Activated CD4-positive, alpha-beta T cell treated with anti-CD3 and anti-CD28 coated beads, Interleukin-2, amount 10 ng/mL, durations not matched to agents 24 days and 14 days (primary cell): ENCODE results near the gene TNFAIP2. TPM values are rescaled to one million over a fixed set of nuclear protein-coding genes. Genes with fewer than 3 reads are reported as not detected.
A peak's percentile ranks its signal among the peaks of the same experiment; 100 is the strongest.

ENCODE experiments used
- DNase-seq: peaks from one replicate; pipeline ENCODE4 v3.0.0; 2022
- H3K27ac Mint-ChIP-seq: one replicate; pipeline ENCODE4 v1.8.0; 2022; ENCODE audit warnings: mild to moderate bottlenecking, mixed read lengths
- H3K27me3 Mint-ChIP-seq: one replicate; pipeline ENCODE4 v1.8.0; 2022; ENCODE audit warnings: mixed read lengths
- H3K36me3 Mint-ChIP-seq: one replicate; pipeline ENCODE4 v1.8.0; 2022; ENCODE audit warnings: low read depth, mild to moderate bottlenecking, mixed read lengths
- H3K4me1 Mint-ChIP-seq: one replicate; pipeline ENCODE4 v1.8.0; 2021; ENCODE audit warnings: mixed read lengths
- H3K4me3 Mint-ChIP-seq: one replicate; pipeline ENCODE4 v1.8.0; 2022; ENCODE audit warnings: mild to moderate bottlenecking, moderate library complexity, mixed read lengths
- H3K9me3 Mint-ChIP-seq: one replicate; pipeline ENCODE4 v1.8.0; 2021; ENCODE audit warnings: mixed read lengths
- intact Hi-C: fragments of 100-400 bp; cut with micrococcal nuclease; formaldehyde crosslinking; loops from one replicate; pipeline ENCODE4 v1.15.1; 2023
- total RNA-seq: library from RNA; stranded (reverse); gene quantifications from 2 replicates; pipeline ENCODE4 v1.2.3, GENCODE V29; 2022

The TNFAIP2 gene
- total RNA-seq, 1 donor from 2014 or later = 0.37 TPM

DNA sequence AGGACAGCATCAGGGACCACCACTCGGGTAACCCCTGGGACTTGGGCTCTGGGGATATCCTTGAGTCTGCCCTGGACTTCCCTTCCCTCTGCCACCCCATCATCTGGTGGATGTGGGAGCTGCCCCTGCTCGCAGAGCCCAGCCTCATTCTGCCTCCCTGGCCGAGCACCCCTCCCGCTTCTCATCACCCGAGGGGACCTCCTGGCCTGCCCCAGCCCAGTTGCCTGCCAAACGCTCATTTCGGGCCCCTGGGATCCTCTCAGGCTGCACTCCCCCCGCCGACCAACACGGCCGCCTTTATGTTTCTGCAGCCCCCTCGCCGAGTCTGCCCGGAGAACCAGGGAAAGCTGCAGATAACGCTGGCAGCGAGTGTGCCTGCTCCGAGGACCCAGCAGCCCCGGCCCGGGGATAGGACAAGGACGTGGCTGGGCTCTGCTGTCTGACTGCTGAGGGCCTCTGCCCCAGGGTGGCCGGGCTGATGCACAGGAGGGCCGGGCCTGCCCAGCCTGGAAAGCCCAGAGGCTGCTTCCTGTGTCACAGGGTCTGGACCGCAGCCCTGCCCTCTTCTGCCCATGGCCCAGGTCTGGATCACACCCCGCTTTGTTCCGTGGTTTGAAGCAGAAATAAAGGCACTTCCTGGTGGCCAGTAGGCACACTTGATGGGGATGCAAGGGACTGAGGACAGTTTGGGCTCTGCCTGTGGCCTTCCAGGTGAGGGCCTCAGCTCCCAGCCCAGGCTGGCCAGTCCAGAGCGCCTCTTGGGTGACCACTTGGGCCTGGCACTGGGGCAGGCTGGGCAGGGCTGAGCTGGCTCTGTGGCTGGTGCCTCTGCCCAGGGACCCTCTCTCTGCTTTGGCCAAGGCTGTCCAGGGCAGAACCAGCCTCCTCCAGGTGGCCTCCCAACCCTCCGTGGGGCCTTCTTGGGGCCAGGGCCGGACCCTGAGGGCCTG is 33.6 kb upstream of the TNFAIP2 start:
- H3K9me3 Mint-ChIP-seq = no peaks in the 10 kb centered on the region
- intact Hi-C loops = loop anchor here (2.0 kb wide), 1 partner anchor 15 kb away; no protein-coding TSS in a partner anchor
- H3K36me3 Mint-ChIP-seq = no peaks in the 10 kb centered on the region
- peaks cover 3% of the 10 kb centered on the region for H3K4me1 Mint-ChIP-seq
- H3K4me3 Mint-ChIP-seq = no peak overlapping the region
- H3K27me3 Mint-ChIP-seq = peaks cover 6% of the 10 kb centered on the region
- no peak for DNase-seq
- H3K27ac Mint-ChIP-seq = no peak overlapping the region

DNA sequence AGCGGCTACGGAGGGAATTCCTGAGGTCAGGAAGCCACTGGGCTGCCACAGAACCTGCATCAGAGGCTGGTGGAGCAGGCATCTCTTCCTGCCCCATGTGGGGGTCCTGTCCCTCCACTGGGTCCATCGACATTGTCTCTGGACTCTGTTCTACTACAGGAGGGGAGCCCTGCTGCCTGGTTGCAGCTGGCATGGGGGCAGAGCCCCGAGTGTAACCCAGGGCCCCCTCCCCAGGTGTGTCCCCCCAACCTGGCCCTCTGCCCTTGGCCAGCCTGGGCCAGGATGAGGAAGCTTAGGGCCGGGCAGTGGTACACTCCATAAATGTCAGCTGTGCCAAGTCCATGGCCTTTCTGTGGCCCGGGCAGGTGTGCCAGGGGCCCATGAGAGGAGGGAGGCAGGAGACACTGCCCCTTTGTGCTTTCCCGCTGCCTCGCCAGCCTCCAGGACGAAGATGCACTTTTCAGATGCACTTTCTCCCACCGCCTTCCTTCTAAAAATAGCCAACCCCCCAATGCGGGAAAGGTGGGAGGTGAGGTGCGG is 32.7 kb upstream of the TNFAIP2 start:
- peaks cover 3% of the 10 kb centered on the region for H3K27me3 Mint-ChIP-seq
- H3K36me3 Mint-ChIP-seq = no peaks in the 10 kb centered on the region
- no peak overlapping the region for H3K27ac Mint-ChIP-seq
- peak overlapping the region; percentile 59 for H3K4me3 Mint-ChIP-seq
- peaks cover 3% of the 10 kb centered on the region for H3K4me1 Mint-ChIP-seq
- H3K9me3 Mint-ChIP-seq = no peaks in the 10 kb centered on the region
- intact Hi-C loops = loop anchor here (1.0 to 2.0 kb wide), 2 partner anchors 12 to 16 kb away; no protein-coding TSS in a partner anchor
- DNase-seq = no peak

DNA sequence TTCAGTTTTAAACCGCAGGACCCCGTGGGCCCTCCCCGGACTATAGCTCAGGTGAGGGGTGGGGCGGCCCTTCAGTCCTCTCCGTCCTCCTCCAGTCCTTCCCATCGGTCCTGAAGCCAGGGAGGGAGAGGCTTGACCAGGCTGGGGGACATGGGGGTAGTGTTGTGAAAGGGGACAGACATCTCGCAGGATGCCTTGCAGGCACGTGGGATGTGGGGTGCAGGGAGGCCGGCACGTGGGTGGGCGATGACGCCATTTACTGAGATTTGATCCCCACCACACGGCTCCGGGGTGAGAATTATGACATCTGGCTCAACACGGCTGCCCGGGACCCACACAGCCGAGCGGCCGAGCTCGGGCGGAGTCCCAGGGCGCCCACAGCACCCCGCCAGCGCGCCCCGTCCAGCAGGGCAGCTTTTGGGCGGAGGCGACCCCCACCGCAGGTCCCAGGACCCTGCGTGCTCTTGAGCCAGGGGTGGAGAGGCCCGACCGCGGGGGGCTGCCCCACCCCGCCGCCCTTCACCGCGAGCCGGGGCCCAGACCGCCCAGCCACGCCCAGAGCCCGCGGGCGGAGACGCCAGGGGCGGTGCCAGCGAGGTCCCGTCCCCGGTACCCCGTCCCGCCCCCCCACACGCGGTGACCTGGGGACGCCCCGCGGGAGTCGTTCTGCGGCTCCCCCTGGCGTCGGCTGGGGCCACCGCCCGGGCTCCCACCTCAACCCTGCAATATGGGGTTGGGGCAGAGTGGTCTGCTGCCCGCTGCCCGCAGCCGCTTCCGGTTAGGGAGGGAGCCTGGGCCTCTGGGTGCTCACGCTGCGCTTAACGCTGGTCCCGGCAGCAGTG is 32.0 kb upstream of the TNFAIP2 start:
- H3K27me3 Mint-ChIP-seq = peaks cover 3% of the 10 kb centered on the region
- intact Hi-C loops = loop anchor here (1.0 to 2.0 kb wide), 2 partner anchors 13 to 16 kb away; no protein-coding TSS in a partner anchor
- H3K9me3 Mint-ChIP-seq = no peaks in the 10 kb centered on the region
- peak overlapping the region; percentile 59 for H3K4me3 Mint-ChIP-seq
- peak; percentile 91 for DNase-seq
- no peak overlapping the region for H3K27ac Mint-ChIP-seq
- H3K4me1 Mint-ChIP-seq = peaks cover 3% of the 10 kb centered on the region
- H3K36me3 Mint-ChIP-seq = no peaks in the 10 kb centered on the region

DNA sequence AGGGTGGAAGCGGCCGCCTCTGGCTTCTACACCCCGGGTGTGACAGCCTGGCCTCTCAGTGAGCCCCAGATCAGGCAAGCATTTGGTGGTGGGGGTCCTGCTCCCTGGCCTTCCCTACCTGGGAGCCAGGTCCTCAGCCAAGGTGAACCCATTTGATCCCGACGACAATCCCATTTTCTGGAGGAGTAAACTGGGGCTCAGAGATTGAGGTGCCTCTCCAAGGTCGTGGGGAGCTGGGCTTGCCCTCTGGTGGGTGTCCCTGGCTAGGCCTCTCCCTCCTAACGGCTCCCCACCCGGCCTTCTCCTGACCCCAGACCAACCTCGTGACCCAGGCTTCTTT is 31.4 kb upstream of the TNFAIP2 start:
- H3K4me1 Mint-ChIP-seq = peaks cover 3% of the 10 kb centered on the region
- intact Hi-C loops = loop anchor here (1.0 to 2.0 kb wide), 2 partner anchors 14 to 17 kb away; no protein-coding TSS in a partner anchor
- peak overlapping the region; percentile 44 for H3K4me3 Mint-ChIP-seq
- DNase-seq = no peak
- H3K9me3 Mint-ChIP-seq = no peaks in the 10 kb centered on the region
- no peak overlapping the region for H3K27ac Mint-ChIP-seq
- peaks cover 3% of the 10 kb centered on the region for H3K27me3 Mint-ChIP-seq
- H3K36me3 Mint-ChIP-seq = no peaks in the 10 kb centered on the region

DNA sequence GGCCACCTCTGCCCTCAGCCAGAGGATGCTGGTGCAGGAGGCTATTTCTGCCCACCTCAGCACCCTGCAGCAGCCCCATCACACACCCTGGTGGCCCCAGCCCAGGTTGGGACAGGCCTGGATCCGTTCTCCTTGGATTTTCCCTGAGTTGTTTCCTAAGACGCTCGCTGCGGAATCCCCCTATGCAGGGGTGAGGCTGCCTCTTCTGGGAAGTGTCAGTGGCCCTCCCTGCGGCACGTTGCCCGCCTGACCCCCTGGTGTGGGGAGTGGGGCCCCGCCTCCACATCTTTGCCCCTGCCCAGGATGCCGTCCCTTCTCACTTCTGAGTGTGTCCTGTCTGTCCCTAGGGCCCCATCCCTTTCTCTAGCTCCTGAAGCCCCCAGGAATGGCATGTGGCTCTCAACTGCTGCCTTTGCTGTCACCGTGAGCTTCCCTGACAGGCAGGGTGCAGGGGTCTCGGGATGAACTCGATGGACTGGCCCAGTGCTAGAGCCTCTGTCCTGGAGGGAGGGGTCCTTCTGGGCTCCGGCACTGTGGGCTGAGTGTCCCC is 29.3 kb upstream of the TNFAIP2 start:
- Mint-ChIP-seq H3K4me3 (no peak overlapping the region), H3K27ac (no peak overlapping the region), H3K4me1 (peaks cover 3% of the 10 kb centered on the region), H3K36me3 (no peaks in the 10 kb centered on the region), H3K9me3 (no peaks in the 10 kb centered on the region), H3K27me3 (peaks cover 3% of the 10 kb centered on the region)
- intact Hi-C loops = no loop called here
- DNase-seq = no peak

DNA sequence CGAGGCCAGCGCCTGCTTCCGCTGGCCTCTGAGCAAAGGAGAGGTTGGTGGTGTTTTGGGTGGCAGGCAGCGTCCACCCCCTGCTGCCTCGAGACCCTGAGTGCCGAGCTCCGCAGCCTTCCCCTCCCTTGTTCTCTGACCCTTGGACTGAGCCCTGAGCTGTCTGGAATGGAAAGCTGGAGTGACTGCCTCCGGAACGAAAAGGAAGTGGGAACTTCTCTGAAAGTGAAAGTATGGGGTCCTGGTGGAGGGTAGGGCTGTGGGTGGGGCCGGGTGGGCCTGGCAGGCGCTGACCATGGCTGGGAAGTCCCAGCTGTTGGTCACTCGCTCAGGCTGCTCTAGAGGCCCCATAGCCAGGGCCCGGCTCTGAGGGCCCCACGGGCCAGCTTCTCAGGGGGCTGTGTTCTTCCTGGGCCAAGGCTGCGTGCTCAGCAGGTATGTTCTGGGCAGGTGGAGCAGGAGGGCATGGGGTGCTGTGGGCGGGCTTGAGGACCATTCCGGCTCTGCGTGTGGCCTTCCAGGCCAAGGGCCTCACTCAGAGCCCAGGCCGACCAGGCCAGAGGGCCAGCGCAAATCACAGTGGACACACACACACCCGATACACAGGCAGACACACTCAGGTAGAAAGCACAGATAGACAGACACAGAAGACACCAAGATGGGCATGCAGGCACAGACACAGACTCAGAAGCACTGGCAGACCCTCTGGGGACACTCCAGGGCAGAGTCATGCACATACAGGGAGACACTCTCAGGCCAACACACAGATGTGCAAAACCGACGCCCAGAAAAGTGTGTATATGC is 28.7 kb upstream of the TNFAIP2 start, which contains the start of gene EXOC3L4:
TSS of gene EXOC3L4 (plus strand) at position 320 of the 804 bp plus-strand sequence. CDS start 5,495 bp downstream, outside the sequence.
- H3K27ac Mint-ChIP-seq = no peak within 1 kb of the TSS
- intact Hi-C loops = no loop called here
- no peak for DNase-seq
- H3K9me3 Mint-ChIP-seq = no peaks in the 10 kb centered on the region
- peaks cover 3% of the 10 kb centered on the region for H3K4me1 Mint-ChIP-seq
- no peaks in the 10 kb centered on the region for H3K36me3 Mint-ChIP-seq
- no peak within 1 kb of the TSS for H3K4me3 Mint-ChIP-seq
- H3K27me3 Mint-ChIP-seq = peaks cover 3% of the 10 kb centered on the region

DNA sequence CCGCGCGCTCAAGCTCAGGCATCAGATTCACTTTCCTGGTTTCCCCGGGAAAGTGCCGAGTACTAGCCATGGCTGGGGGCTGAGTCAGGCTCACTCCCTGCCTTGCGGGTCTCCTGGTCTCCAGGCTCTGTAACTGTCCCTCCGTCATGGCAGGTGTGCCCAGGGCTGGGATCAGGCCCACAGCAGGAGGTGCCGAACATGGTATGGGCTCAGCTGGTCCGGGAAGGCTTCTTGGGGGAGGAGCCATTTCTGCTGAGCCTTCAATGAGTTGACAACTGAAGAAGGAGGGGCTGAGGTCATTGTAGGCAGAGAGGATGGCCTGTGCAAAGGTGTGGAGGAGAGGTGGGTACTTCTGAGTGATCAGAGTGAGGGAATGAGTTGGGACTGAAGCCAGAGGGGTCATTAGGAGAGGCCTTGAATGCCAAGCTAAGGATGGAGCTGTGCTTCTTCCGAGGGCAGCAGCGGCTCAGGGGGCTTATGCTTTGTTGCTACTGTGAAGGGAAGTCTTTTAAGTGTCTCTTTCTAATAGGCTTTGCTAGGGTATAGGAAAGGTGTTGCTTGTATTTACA is 28.0 kb upstream of the TNFAIP2 start:
- Mint-ChIP-seq H3K4me3 (no peak overlapping the region), H3K27ac (no peak overlapping the region), H3K4me1 (peaks cover 3% of the 10 kb centered on the region), H3K27me3 (peaks cover 3% of the 10 kb centered on the region), H3K36me3 (no peaks in the 10 kb centered on the region), H3K9me3 (no peaks in the 10 kb centered on the region)
- intact Hi-C loops = no loop called here
- DNase-seq = no peak

DNA sequence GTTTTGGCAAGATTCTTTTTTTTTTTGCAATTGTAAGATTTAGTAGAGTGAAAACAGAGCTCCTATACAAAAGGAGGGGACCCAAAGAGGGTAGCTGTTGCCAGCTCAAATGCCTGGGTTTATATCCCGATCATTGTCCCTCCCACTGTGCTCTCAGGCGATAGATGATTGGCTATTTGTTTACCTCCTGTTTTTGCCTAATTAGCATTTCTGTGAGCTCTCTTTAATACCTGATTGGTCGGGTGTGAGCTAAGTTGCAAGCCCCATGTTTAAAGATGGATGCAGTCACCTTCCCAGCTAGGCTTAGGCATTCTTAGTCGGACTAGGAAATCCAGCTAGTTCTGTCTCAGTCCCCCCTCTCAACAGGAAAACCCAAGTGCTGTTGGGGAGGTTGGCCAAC is 26.9 kb upstream of the TNFAIP2 start:
- no peak overlapping the region for H3K27ac Mint-ChIP-seq
- H3K27me3 Mint-ChIP-seq = peaks cover 4% of the 10 kb centered on the region
- H3K4me1 Mint-ChIP-seq = no peaks in the 10 kb centered on the region
- no peaks in the 10 kb centered on the region for H3K36me3 Mint-ChIP-seq
- H3K9me3 Mint-ChIP-seq = no peaks in the 10 kb centered on the region
- intact Hi-C loops = no loop called here
- H3K4me3 Mint-ChIP-seq = no peak overlapping the region
- DNase-seq = no peak

DNA sequence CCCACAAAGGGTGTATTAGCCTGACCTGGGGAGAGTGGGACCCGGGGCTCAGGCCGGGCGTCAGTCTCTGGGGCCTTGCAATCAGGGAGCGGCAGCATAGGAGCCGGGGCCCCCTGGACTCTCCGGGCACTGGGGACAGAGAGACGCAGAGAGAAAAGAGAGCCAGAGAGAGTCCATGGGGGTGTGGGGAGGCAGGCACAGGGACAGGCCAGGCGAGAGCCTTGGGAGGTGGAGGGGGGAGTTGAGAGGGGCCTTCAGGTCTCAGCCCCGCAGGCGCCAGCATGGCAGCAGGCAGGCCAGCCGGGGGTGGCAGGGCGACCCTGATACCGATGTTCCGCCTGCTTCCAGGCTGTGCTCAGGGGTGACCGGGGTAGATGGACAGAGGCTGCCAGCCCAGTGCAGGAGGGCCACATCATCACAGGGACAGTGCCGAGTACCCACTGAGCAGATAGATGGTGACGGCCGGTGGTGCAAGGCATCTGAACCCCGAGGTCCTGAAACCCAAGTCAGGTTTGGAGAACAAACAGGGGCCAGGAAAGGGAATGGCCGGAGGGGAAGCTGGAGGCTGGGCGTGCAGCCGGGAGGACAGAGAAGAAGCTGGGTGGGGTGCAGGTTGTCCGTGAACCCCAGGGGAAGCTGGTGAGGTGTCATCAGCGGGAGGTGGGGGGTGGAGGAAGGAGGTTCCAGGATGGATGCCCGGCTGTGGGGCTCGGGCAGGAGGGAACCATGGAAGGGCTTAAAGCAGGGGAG is 25.8 kb upstream of the TNFAIP2 start:
- Mint-ChIP-seq H3K27ac (no peak overlapping the region), H3K4me3 (no peak overlapping the region), H3K4me1 (no peaks in the 10 kb centered on the region), H3K27me3 (peaks cover 8% of the 10 kb centered on the region), H3K9me3 (no peaks in the 10 kb centered on the region), H3K36me3 (no peaks in the 10 kb centered on the region)
- DNase-seq = no peak
- intact Hi-C loops = no loop called here

DNA sequence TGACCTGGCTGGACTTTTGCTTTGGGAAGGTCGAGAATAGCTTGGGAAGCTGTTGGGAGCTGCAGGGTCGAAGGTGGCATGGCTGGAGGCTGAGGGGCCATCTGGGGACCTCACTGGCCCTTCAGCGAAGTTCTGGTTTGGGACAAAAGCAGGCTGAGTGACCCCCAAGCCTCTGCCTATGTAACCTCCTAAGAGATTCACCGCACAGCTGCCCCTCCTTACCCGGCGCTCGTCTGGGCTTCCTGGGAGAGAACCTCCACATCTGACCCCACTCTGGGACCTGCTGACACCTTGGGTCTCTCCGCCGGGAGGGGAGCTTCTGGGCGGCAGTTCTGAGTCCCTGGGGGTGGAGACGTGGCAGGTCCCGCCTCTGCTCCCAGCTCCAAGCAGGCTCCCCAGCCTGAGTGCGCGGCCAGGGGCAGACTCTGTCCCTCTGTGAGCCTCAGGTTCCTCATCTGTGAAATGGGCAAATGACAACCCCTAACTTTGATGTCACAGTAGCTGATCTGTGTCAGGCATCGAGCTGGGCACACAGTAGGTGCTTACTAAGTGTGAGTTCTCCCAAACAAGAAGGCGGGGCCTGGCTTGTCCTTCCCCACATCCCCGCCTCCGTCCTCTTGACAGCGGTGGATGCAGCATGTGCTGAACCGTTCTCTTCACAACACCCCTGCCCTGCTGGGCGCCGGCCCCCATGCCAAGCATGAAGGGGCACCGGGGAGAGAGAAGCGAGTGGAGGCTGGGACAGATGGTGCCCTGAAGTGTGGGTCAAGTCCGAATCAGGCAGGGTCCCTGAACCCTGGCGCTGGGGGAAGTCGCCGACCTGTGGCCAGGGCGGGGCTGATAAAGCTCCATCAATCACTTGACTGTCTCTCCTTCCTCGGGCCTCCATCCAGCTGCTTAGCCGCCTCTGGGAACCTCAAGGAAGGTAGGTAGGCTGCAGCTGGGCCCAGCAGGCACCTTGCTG is 25.0 kb upstream of the TNFAIP2 start:
- Mint-ChIP-seq H3K4me1 (no peaks in the 10 kb centered on the region), H3K4me3 (no peak overlapping the region), H3K9me3 (no peaks in the 10 kb centered on the region), H3K27me3 (peaks cover 12% of the 10 kb centered on the region), H3K27ac (no peak overlapping the region), H3K36me3 (no peaks in the 10 kb centered on the region)
- intact Hi-C loops = no loop called here
- no peak for DNase-seq

DNA sequence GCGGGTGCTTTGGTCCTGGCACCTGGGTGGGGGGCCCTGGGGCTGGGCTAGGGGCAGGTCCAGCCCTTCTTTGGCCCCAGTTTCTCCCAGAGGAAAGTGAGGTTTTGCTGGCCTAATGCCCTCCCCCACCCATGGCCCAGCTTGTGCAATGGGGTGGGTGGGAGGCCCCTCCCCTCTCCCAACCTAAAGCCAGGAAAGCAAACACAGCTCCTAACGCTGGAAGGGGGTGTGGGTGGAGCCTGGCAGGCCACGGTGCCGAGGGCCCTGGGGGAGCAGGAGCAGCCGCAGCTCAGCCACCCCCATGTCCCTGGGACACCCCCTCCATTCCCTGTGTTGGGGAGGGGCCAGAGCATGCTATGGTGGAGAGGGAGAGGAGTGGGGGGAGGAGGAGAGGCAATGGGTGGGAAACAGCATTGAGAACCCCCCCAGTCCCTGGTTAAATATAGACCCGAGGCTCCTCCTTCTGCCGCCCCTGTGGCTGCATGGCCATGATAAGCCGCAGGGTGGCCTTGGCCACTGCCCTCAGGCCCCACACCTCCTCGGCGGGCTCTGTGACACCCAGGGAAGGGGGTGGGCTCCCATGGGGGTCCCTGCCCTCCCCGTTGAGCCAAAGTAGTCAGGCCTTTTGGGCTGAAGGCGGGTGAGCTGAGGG is 24.1 kb upstream of the TNFAIP2 start:
- Mint-ChIP-seq H3K4me1 (no peaks in the 10 kb centered on the region), H3K9me3 (no peaks in the 10 kb centered on the region), H3K27me3 (peaks cover 16% of the 10 kb centered on the region), H3K27ac (no peak overlapping the region), H3K4me3 (no peak overlapping the region), H3K36me3 (no peaks in the 10 kb centered on the region)
- intact Hi-C loops = no loop called here
- no peak for DNase-seq
